ENCODE data around the gene RIBC2. TPM values are rescaled to one million over a fixed set of nuclear protein-coding genes. Genes with fewer than 3 reads are reported as not detected.
"Not testable (repeated sequence)": the region's sequence is repeated elsewhere in the genome, so short reads cannot be mapped to it uniquely, and the experiment has no call there.

Gene RIBC2
- 0.41 TPM for polyA plus RNA-seq (2013, experiment 1 of 2)
- 0.41 TPM for polyA plus RNA-seq (2013, experiment 2 of 2)

DNA sequence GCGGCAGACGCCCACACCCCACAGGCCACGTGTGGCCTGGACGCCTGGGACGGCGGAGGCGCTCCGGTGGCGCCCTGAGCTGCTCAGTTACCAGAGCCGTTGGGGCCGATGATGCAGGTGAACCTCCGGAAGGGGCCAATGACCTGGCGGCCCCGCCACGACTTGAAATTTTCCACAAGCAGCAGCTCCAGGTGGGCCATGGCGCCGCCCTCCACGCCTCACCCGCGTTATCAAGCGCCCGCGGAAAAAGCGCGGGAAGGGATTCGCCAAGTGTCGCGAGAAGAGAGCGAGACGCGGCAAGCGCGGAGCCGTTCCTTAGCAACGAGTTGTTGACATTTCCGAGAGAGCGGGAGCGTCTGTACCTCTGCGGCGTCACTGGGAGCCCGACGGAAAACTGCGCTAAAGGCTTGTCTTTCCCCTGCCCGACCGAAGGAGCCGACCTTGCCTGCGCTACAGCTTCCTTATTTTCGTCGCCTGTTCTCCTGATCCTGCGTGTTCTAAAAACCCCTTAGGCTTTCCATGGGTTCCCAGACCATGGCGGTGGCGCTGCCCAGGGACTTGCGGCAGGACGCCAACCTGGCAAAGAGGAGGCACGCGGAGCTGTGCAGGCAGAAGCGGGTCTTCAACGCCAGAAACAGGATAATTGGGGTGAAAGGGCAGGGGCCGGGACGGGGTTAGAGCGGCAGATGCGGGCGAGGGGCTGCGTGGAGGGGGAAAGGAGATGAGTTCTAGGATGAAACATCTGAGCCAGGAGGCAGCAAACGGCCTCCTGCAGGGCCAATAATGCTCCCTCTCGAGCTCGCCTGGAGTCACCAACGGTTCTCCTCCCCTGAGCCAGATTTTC lies at the start of gene RIBC2, which contains the start of gene SMC1B:
Gene RIBC2, plus strand, starts transcription at position 326 of the 844 bp plus-strand sequence. Its CDS starts 194 bp downstream, at position 520.
Gene SMC1B, minus strand, starts transcription at position 232 of the 844 bp plus-strand sequence. Its CDS starts 32 bp downstream, at position 200.
- H3K18ac ChIP-seq (ENCODE audit: low read depth in 1 of 2, low read length in 2 of 2): peak within 1 kb of the TSS in 1 of 2 experiments; percentile 69
- peak within 1 kb of the TSS; percentile 34 for H2BK120ac ChIP-seq (ENCODE audit: low read depth, low read length)
- H2AFZ ChIP-seq (ENCODE audit: low read depth, low read length): peak within 1 kb of the TSS; percentile 47
- H3K4ac ChIP-seq (ENCODE audit: low read depth in 1 of 2, low read length in 2 of 2): no peak within 1 kb of the TSS
- H3K4me2 ChIP-seq (ENCODE audit: low read length, poor library complexity, severe bottlenecking): peak within 1 kb of the TSS; percentile 91
- no peaks in the 10 kb centered on the region for H3K36me3 ChIP-seq (ENCODE audit: control insufficient read depth in 1 of 2, insufficient read depth in 2 of 2, low read depth in 1 of 2, low read length in 2 of 2)
- H2BK15ac ChIP-seq (ENCODE audit: low read depth, poor library complexity, severe bottlenecking): peak within 1 kb of the TSS; percentile 69
- H2BK5ac ChIP-seq (ENCODE audit: low read depth, low read length, poor library complexity, severe bottlenecking): no peak within 1 kb of the TSS
- DNase-seq: peak; percentile 84
- peak within 1 kb of the TSS; percentile 94 for H3K9ac ChIP-seq (ENCODE audit: low read length)
- H3K4me3 ChIP-seq (ENCODE audit: insufficient read depth in 1 of 2, low read depth in 1 of 2, low read length in 2 of 2): peak within 1 kb of the TSS; percentile 46 to 85
- no peaks in the 10 kb centered on the region for H3K79me1 ChIP-seq (replicated peaks; ENCODE audit: low read length, poor library complexity, severe bottlenecking)
- H3K9me3 ChIP-seq (ENCODE audit: control insufficient read depth, low read length): no peaks in the 10 kb centered on the region
- H3K4me1 ChIP-seq (ENCODE audit: control insufficient read depth, insufficient read depth, low read depth, low read length): peaks cover 9% of the 10 kb centered on the region
- H2AK5ac ChIP-seq (ENCODE audit: low read length, severe bottlenecking): no peak within 1 kb of the TSS
- H3K27ac ChIP-seq (ENCODE audit: low read length, poor library complexity, severe bottlenecking): no peak within 1 kb of the TSS
- 23% methylated on average over 64 of the region's 68 CpGs for WGBS
- peak within 1 kb of the TSS; percentile 75 for H4K91ac ChIP-seq (ENCODE audit: low read length)
- peak within 1 kb of the TSS; percentile 88 for H4K8ac ChIP-seq (ENCODE audit: low read length)
- H3K14ac ChIP-seq (ENCODE audit: low read length in 2 of 2): no peak within 1 kb of the TSS
- H2BK12ac ChIP-seq (ENCODE audit: low read length in 2 of 2): no peak within 1 kb of the TSS
- no peak within 1 kb of the TSS for H3K23ac ChIP-seq (ENCODE audit: low read length in 2 of 2)
- no peaks in the 10 kb centered on the region for H3K27me3 ChIP-seq (ENCODE audit: control insufficient read depth in 1 of 2, insufficient read depth in 1 of 2, low read length in 2 of 2)

DNA sequence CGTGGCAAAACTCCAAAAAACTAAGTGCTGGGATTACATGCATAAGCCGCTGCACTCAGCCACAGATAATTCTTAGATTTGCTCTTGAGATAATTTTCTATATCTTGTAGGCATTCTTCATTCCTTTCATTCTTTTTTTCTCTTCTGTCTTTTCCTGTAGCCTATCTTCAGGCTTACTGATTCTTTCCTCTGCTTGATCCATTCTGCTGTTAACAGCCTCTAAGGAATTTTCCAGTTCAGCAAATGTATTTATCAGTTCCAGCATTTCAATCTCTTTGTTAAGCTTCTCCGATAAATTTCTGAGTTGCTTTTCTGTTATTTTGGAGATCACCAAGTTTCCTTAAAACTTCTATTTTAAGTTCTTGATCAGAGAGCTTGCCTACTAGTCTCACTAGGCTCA lies 46.8 kb upstream of the RIBC2 start:
- no peak overlapping the region for H3K4me3 ChIP-seq (ENCODE audit: insufficient read depth in 1 of 2, low read depth in 1 of 2, low read length in 2 of 2)
- H2BK5ac ChIP-seq (ENCODE audit: low read depth, low read length, poor library complexity, severe bottlenecking): no peak overlapping the region
- DNase-seq: no peak
- no peak overlapping the region for H3K27ac ChIP-seq (ENCODE audit: low read length, poor library complexity, severe bottlenecking)
- no peak overlapping the region for H3K14ac ChIP-seq (ENCODE audit: low read length in 2 of 2)
- no peak overlapping the region for H3K4me2 ChIP-seq (ENCODE audit: low read length, poor library complexity, severe bottlenecking)
- no peaks in the 10 kb centered on the region for H3K79me1 ChIP-seq (replicated peaks; ENCODE audit: low read length, poor library complexity, severe bottlenecking)
- no peaks in the 10 kb centered on the region for H3K4me1 ChIP-seq (ENCODE audit: control insufficient read depth, insufficient read depth, low read depth, low read length)
- peaks cover 4 to 15% of the 10 kb centered on the region in 2 experiments for H3K27me3 ChIP-seq (ENCODE audit: control insufficient read depth in 1 of 2, insufficient read depth in 1 of 2, low read length in 2 of 2)
- H3K9ac ChIP-seq (ENCODE audit: low read length): no peak overlapping the region
- no peak overlapping the region for H2BK120ac ChIP-seq (ENCODE audit: low read depth, low read length)
- H3K18ac ChIP-seq (ENCODE audit: low read depth in 1 of 2, low read length in 2 of 2): no peak overlapping the region
- no peak overlapping the region for H4K8ac ChIP-seq (ENCODE audit: low read length)
- no peak overlapping the region for H2BK15ac ChIP-seq (ENCODE audit: low read depth, poor library complexity, severe bottlenecking)
- H3K23ac ChIP-seq (ENCODE audit: low read length in 2 of 2): no peak overlapping the region
- no peak overlapping the region for H2AFZ ChIP-seq (ENCODE audit: low read depth, low read length)
- no peaks in the 10 kb centered on the region for H3K36me3 ChIP-seq (ENCODE audit: control insufficient read depth in 1 of 2, insufficient read depth in 2 of 2, low read depth in 1 of 2, low read length in 2 of 2)
- H3K9me3 ChIP-seq (ENCODE audit: control insufficient read depth, low read length): peaks cover 11% of the 10 kb centered on the region
- H2AK5ac ChIP-seq (ENCODE audit: low read length, severe bottlenecking): no peak overlapping the region
- 76% methylated on average over 2 of the region's 3 CpGs for WGBS
- no peak overlapping the region for H4K91ac ChIP-seq (ENCODE audit: low read length)
- no peak overlapping the region for H2BK12ac ChIP-seq (ENCODE audit: low read length in 2 of 2)
- no peak overlapping the region for H3K4ac ChIP-seq (ENCODE audit: low read depth in 1 of 2, low read length in 2 of 2)

- not testable (repeated sequence) for H2BK5ac ChIP-seq (ENCODE audit: low read depth, low read length, poor library complexity, severe bottlenecking); H3K4ac ChIP-seq (ENCODE audit: low read depth in 1 of 2, low read length in 2 of 2); H3K79me1 ChIP-seq (replicated peaks; ENCODE audit: low read length, poor library complexity, severe bottlenecking); H2BK15ac ChIP-seq (ENCODE audit: low read depth, poor library complexity, severe bottlenecking); H3K4me1 ChIP-seq (ENCODE audit: control insufficient read depth, insufficient read depth, low read depth, low read length); H2AK5ac ChIP-seq (ENCODE audit: low read length, severe bottlenecking); H4K8ac ChIP-seq (ENCODE audit: low read length); H3K9ac ChIP-seq (ENCODE audit: low read length); H3K4me3 ChIP-seq (ENCODE audit: insufficient read depth in 1 of 2, low read depth in 1 of 2, low read length in 2 of 2); H3K9me3 ChIP-seq (ENCODE audit: control insufficient read depth, low read length); H2BK12ac ChIP-seq (ENCODE audit: low read length in 2 of 2); H2AFZ ChIP-seq (ENCODE audit: low read depth, low read length); H3K4me2 ChIP-seq (ENCODE audit: low read length, poor library complexity, severe bottlenecking); H3K27me3 ChIP-seq (ENCODE audit: control insufficient read depth in 1 of 2, insufficient read depth in 1 of 2, low read length in 2 of 2); DNase-seq; H3K36me3 ChIP-seq (ENCODE audit: control insufficient read depth in 1 of 2, insufficient read depth in 2 of 2, low read depth in 1 of 2, low read length in 2 of 2); H3K14ac ChIP-seq (ENCODE audit: low read length in 2 of 2); H4K91ac ChIP-seq (ENCODE audit: low read length); H2BK120ac ChIP-seq (ENCODE audit: low read depth, low read length); H3K18ac ChIP-seq (ENCODE audit: low read depth in 1 of 2, low read length in 2 of 2); H3K27ac ChIP-seq (ENCODE audit: low read length, poor library complexity, severe bottlenecking); H3K23ac ChIP-seq (ENCODE audit: low read length in 2 of 2)
- WGBS: 94% methylated on average over 2 of the region's 3 CpGs
Observed at GRCh38 chr22:45373592-45373991, 39.9 kb upstream of the RIBC2 start.

DNA sequence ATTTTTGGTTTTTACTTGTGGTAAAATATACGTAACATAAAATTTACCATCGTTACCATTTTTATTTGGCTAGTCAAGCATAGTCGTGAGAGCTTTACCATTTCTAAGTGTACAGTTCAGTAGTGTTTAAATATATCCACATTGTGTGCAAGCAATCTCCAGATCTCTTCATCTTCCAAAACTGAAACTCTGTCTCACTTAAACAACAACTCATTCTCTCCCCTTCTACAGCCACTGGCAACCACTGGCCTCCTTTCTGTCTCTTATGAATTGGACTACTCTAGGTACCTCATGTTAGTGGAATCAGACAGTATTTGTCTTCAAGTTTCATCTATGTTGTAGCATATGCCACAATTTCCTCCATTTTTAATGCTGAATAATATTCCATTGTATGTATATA lies 37.5 kb upstream of the RIBC2 start:
- Histone ChIP-seq H3K23ac (ENCODE audit: low read length in 2 of 2) (no peak overlapping the region), H3K9me3 (ENCODE audit: control insufficient read depth, low read length) (no peaks in the 10 kb centered on the region), H2BK12ac (ENCODE audit: low read length in 2 of 2) (no peak overlapping the region), H2BK15ac (ENCODE audit: low read depth, poor library complexity, severe bottlenecking) (no peak overlapping the region), H3K4me1 (ENCODE audit: control insufficient read depth, insufficient read depth, low read depth, low read length) (no peaks in the 10 kb centered on the region), H3K27me3 (ENCODE audit: control insufficient read depth in 1 of 2, insufficient read depth in 1 of 2, low read length in 2 of 2) (no peaks in the 10 kb centered on the region), H3K27ac (ENCODE audit: low read length, poor library complexity, severe bottlenecking) (no peak overlapping the region), H3K36me3 (ENCODE audit: control insufficient read depth in 1 of 2, insufficient read depth in 2 of 2, low read depth in 1 of 2, low read length in 2 of 2) (no peaks in the 10 kb centered on the region), H2AK5ac (ENCODE audit: low read length, severe bottlenecking) (no peak overlapping the region), H2BK5ac (ENCODE audit: low read depth, low read length, poor library complexity, severe bottlenecking) (no peak overlapping the region), H3K18ac (ENCODE audit: low read depth in 1 of 2, low read length in 2 of 2) (no peak overlapping the region), H3K4me2 (ENCODE audit: low read length, poor library complexity, severe bottlenecking) (no peak overlapping the region), H3K4ac (ENCODE audit: low read depth in 1 of 2, low read length in 2 of 2) (no peak overlapping the region), H3K4me3 (ENCODE audit: insufficient read depth in 1 of 2, low read depth in 1 of 2, low read length in 2 of 2) (no peak overlapping the region), H3K14ac (ENCODE audit: low read length in 2 of 2) (no peak overlapping the region), H2BK120ac (ENCODE audit: low read depth, low read length) (no peak overlapping the region), H4K8ac (ENCODE audit: low read length) (no peak overlapping the region), H3K9ac (ENCODE audit: low read length) (no peak overlapping the region), H2AFZ (ENCODE audit: low read depth, low read length) (no peak overlapping the region), H3K79me1 (replicated peaks; ENCODE audit: low read length, poor library complexity, severe bottlenecking) (no peaks in the 10 kb centered on the region), H4K91ac (ENCODE audit: low read length) (no peak overlapping the region)
- no CpG with 5 or more reads among the region's 3 CpGs for WGBS
- no peak for DNase-seq
